Left forelimb (tissue), 1 donor: ENCODE data around the gene TRIM14.
"Not testable (repeated sequence)": the region's sequence is repeated elsewhere in the genome, so short reads cannot be mapped to it uniquely, and the experiment has no call there.

ENCODE experiments used
- DNase-seq: peaks from one replicate; pipeline ENCODE4 v3.0.0-alpha.2; 2018; ENCODE audit warnings: low spot score

Gene TRIM14

GRCh38 chr9:98142182-98142907 is 23.3 kb upstream of the TRIM14 start:
- no peak for DNase-seq

GRCh38 chr9:98140503-98140902 is 21.5 kb upstream of the TRIM14 start:
- DNase-seq, result no peak

GRCh38 chr9:98136489-98136888 is 17.5 kb upstream of the TRIM14 start:
- no peak for DNase-seq

GRCh38 chr9:98135938-98136337 is 16.9 kb upstream of the TRIM14 start:
- DNase-seq, result no peak

GRCh38 chr9:98135558-98135934 is 16.5 kb upstream of the TRIM14 start:
- DNase-seq, result no peak

GRCh38 chr9:98134702-98135557 is 15.9 kb upstream of the TRIM14 start:
- DNase-seq, result no peak

GRCh38 chr9:98132806-98133631 is 14.0 kb upstream of the TRIM14 start:
- DNase-seq, result no peak

GRCh38 chr9:98132158-98132557 is 13.1 kb upstream of the TRIM14 start:
- no peak for DNase-seq

- DNase-seq, result no peak
Observed at GRCh38 chr9:98130576-98131228, 11.7 kb upstream of the TRIM14 start.

GRCh38 chr9:98130060-98130459 is 11.0 kb upstream of the TRIM14 start:
- DNase-seq, result not testable (repeated sequence)

GRCh38 chr9:98129451-98129881 is 10.4 kb upstream of the TRIM14 start:
- DNase-seq, result no peak

GRCh38 chr9:98128316-98128715 is 9.3 kb upstream of the TRIM14 start:
- DNase-seq, result no peak

- DNase-seq, result no peak
Observed at GRCh38 chr9:98127226-98127625, 8.2 kb upstream of the TRIM14 start.

GRCh38 chr9:98124637-98125426 is 5.8 kb upstream of the TRIM14 start:
- no peak for DNase-seq

GRCh38 chr9:98124091-98124490 is 5.1 kb upstream of the TRIM14 start:
- not testable (repeated sequence) for DNase-seq

GRCh38 chr9:98121058-98121457 is 2.0 kb upstream of the TRIM14 start:
- no peak for DNase-seq

- DNase-seq, result peak; percentile 47
Observed at GRCh38 chr9:98120476-98120875, 1.5 kb upstream of the TRIM14 start.

- DNase-seq, result peak; percentile 49
Observed at GRCh38 chr9:98117984-98118639, 910 bp downstream of the TRIM14 start.

GRCh38 chr9:98117097-98117496 is 1.9 kb downstream of the TRIM14 start:
- DNase-seq, result not testable (repeated sequence)

- DNase-seq, result peak; percentile 26
Observed at GRCh38 chr9:98109052-98109451, 10.0 kb downstream of the TRIM14 start.
